Esophagus (tissue), 2 donors: ENCODE data around the gene TCHP. TPM values are rescaled to one million over a fixed set of nuclear protein-coding genes. Genes with fewer than 3 reads are reported as not detected.
"Not testable (repeated sequence)": the region's sequence is repeated elsewhere in the genome, so short reads cannot be mapped to it uniquely, and the experiment has no call there.

Experiments used
- H3K27ac ChIP-seq, 2 donors: one replicate each; pipeline ENCODE4 v1.5.1; 2013; ENCODE audit warnings: low read depth in 2 of 2, mild to moderate bottlenecking in 2 of 2, inconsistent platforms in 1 of 2, low read length in 1 of 2, moderate library complexity in 1 of 2
- H3K27me3 ChIP-seq, 2 donors: one replicate each; pipeline ENCODE4 v1.6.1; 2013; ENCODE audit warnings: low read length in 2 of 2, control low read depth in 1 of 2, mild to moderate bottlenecking in 1 of 2; ENCODE audit not compliant: insufficient read depth in 2 of 2, control insufficient read depth in 1 of 2
- H3K36me3 ChIP-seq, 2 donors: one replicate each; pipeline ENCODE4 v1.6.1; 2013; ENCODE audit warnings: low read length in 1 of 2; ENCODE audit not compliant: control insufficient read depth in 2 of 2, insufficient read depth in 2 of 2
- H3K4me1 ChIP-seq, 2 donors: one replicate each; pipeline ENCODE4 v1.6.1; 2013; ENCODE audit warnings: low read length in 1 of 2; ENCODE audit not compliant: control insufficient read depth in 2 of 2, insufficient read depth in 2 of 2
- H3K4me3 ChIP-seq, 2 donors: one replicate each; pipeline ENCODE4 v1.5.1; 2013; ENCODE audit warnings: low read length in 2 of 2, mild to moderate bottlenecking in 2 of 2, low read depth in 1 of 2, moderate library complexity in 1 of 2
- H3K9me3 ChIP-seq, 2 donors: one replicate each; pipeline ENCODE4 v1.6.1; 2013; ENCODE audit warnings: mild to moderate bottlenecking in 2 of 2, low read depth in 1 of 2, low read length in 1 of 2, moderate library complexity in 1 of 2; ENCODE audit not compliant: control insufficient read depth in 2 of 2, insufficient read depth in 1 of 2
- WGBS, 2 donors: extraction: QIAGEN DNeasy Blood & Tissue Kit; methylation state at CpG; one replicate each; pipeline ENCODE4 v1.1.7; 2013; 5-methylcytosine and 5-hydroxymethylcytosine counted together
- polyA plus RNA-seq, 2 donors: library from polyadenylated mRNA; stranded (reverse); fragments of 200-250 nt; gene quantifications; one replicate each; pipeline ENCODE4 v1.2.3, GENCODE V29; 2013
- donor health status: healthy with polysubstance abuse.
- donor health status: Bipolar disorder and iron deficiency.

TCHP gene
- polyA plus RNA-seq, 2 donors = 14.1 to 17.4 TPM

GRCh38 chr12:109929326-109929725 is 29.3 kb downstream of the TCHP start:
- H3K4me3 ChIP-seq, H3K4me1 ChIP-seq, H3K27me3 ChIP-seq, H3K9me3 ChIP-seq, H3K27ac ChIP-seq: not testable (repeated sequence)
- WGBS, 2 donors = 91 to 93% methylated on average over 14 of the region's 14 CpGs
- peaks cover 0 to 24% of the 10 kb centered on the region in 2 donors for H3K36me3 ChIP-seq

- Histone ChIP-seq H3K36me3 (peaks cover 0 to 24% of the 10 kb centered on the region in 2 donors), H3K27me3 (no peaks in the 10 kb centered on the region), H3K27ac (no peak overlapping the region), H3K4me3 (no peak overlapping the region), H3K9me3 (no peaks in the 10 kb centered on the region), H3K4me1 (no peaks in the 10 kb centered on the region)
- 72 to 82% methylated on average over 16 of the region's 16 CpGs for WGBS, 2 donors
Observed at GRCh38 chr12:109930028-109930800, 30.1 kb downstream of the TCHP start.

- H3K4me3 ChIP-seq = no peak overlapping the region
- 80 to 94% methylated on average over 5 of the region's 5 CpGs for WGBS, 2 donors
- no peaks in the 10 kb centered on the region for H3K27me3 ChIP-seq
- peaks cover 0 to 24% of the 10 kb centered on the region in 2 donors for H3K36me3 ChIP-seq
- no peaks in the 10 kb centered on the region for H3K4me1 ChIP-seq
- H3K27ac ChIP-seq = no peak overlapping the region
- H3K9me3 ChIP-seq = no peaks in the 10 kb centered on the region
Observed at GRCh38 chr12:109931143-109931542, 31.1 kb downstream of the TCHP start.

- Histone ChIP-seq H3K4me1 (no peaks in the 10 kb centered on the region), H3K27ac (peak overlapping the region; percentile 5 to 74), H3K9me3 (no peaks in the 10 kb centered on the region), H3K36me3 (peaks cover 0 to 20% of the 10 kb centered on the region in 2 donors), H3K27me3 (no peaks in the 10 kb centered on the region), H3K4me3 (no peak overlapping the region)
- WGBS, 2 donors = 71 to 72% methylated on average over 14 of the region's 14 CpGs
Observed at GRCh38 chr12:109932878-109933503, 32.9 kb downstream of the TCHP start.

- H3K27me3 ChIP-seq = no peaks in the 10 kb centered on the region
- peaks cover 3 to 29% of the 10 kb centered on the region in 2 donors for H3K36me3 ChIP-seq
Observed at GRCh38 chr12:109934026-109934425, 34.0 kb downstream of the TCHP start.

GRCh38 chr12:109937371-109937770 is 37.3 kb downstream of the TCHP start:
- H3K4me3 ChIP-seq = no peak overlapping the region
- H3K27me3 ChIP-seq = no peaks in the 10 kb centered on the region
- peaks cover 3 to 15% of the 10 kb centered on the region in 2 donors for H3K36me3 ChIP-seq
- no peaks in the 10 kb centered on the region for H3K4me1 ChIP-seq
- WGBS, 2 donors = 77 to 87% methylated on average over 5 of the region's 5 CpGs
- H3K27ac ChIP-seq = no peak overlapping the region
- no peaks in the 10 kb centered on the region for H3K9me3 ChIP-seq

More at GRCh38 chr12:109934026-109934425, 34.0 kb downstream of the TCHP start:
- 74 to 80% methylated on average over 5 of the region's 5 CpGs for WGBS, 2 donors
- Histone ChIP-seq H3K4me3 (no peak overlapping the region), H3K9me3 (no peaks in the 10 kb centered on the region), H3K4me1 (no peaks in the 10 kb centered on the region), H3K27ac (no peak overlapping the region)

GRCh38 chr12:109938947-109939346 is 38.9 kb downstream of the TCHP start:
- Histone ChIP-seq H3K4me1 (no peaks in the 10 kb centered on the region), H3K27ac (no peak overlapping the region), H3K36me3 (peaks cover 3 to 10% of the 10 kb centered on the region in 2 donors), H3K4me3 (no peak overlapping the region), H3K27me3 (no peaks in the 10 kb centered on the region), H3K9me3 (no peaks in the 10 kb centered on the region)
- 81 to 85% methylated on average over 7 of the region's 7 CpGs for whole genome bisulfite sequencing, 2 donors

- H3K27ac ChIP-seq = no peak overlapping the region
- 89 to 91% methylated on average over 2 of the region's 2 CpGs for WGBS, 2 donors
- H3K36me3 ChIP-seq = peaks cover 3 to 12% of the 10 kb centered on the region in 2 donors
- no peaks in the 10 kb centered on the region for H3K27me3 ChIP-seq
- H3K9me3 ChIP-seq = no peaks in the 10 kb centered on the region
- no peak overlapping the region for H3K4me3 ChIP-seq
- no peaks in the 10 kb centered on the region for H3K4me1 ChIP-seq
Observed at GRCh38 chr12:109939504-109939903, 39.4 kb downstream of the TCHP start.

GRCh38 chr12:109940339-109940923 is 40.4 kb downstream of the TCHP start:
- H3K4me1 ChIP-seq = no peaks in the 10 kb centered on the region
- H3K36me3 ChIP-seq = peaks cover 6 to 16% of the 10 kb centered on the region in 2 donors
- no peaks in the 10 kb centered on the region for H3K27me3 ChIP-seq
- 82 to 93% methylated on average over 6 of the region's 6 CpGs for WGBS, 2 donors
- H3K9me3 ChIP-seq = no peaks in the 10 kb centered on the region
- H3K4me3 ChIP-seq = no peak overlapping the region
- no peak overlapping the region for H3K27ac ChIP-seq
